Mucosa of descending colon (tissue), 3 donors: ENCODE results near the gene CCDC40. TPM values are rescaled to one million over a fixed set of nuclear protein-coding genes. Genes with fewer than 3 reads are reported as not detected.

Experiments
- ATAC-seq: fragments of 200-7000 bp; cut with Tn5 transposase; one replicate; pipeline ENCODE4 v1.9.1; 2020; ENCODE audit warnings: mild to moderate bottlenecking, moderate library complexity
- DNase-seq, 3 donors: peaks; one replicate each; pipeline ENCODE4 v3.0.0-alpha.2; 2020
- H3K36me3 ChIP-seq: fragments of 200-600 bp; one replicate; pipeline ENCODE4 v1.8.0; 2021; ENCODE audit warnings: low read depth, mild to moderate bottlenecking
- H3K4me1 ChIP-seq: fragments of 200-600 bp; one replicate; pipeline ENCODE4 v1.8.0; 2021; ENCODE audit warnings: low read depth, mild to moderate bottlenecking
- H3K4me3 ChIP-seq: fragments of 200-600 bp; one replicate; pipeline ENCODE4 v1.8.0; 2021; ENCODE audit warnings: mild to moderate bottlenecking
- H3K9me3 ChIP-seq: fragments of 200-600 bp; one replicate; pipeline ENCODE4 v1.8.0; 2021; ENCODE audit warnings: mild to moderate bottlenecking
- CTCF ChIP-seq: fragments of 200-600 bp; IDR thresholded peaks from one replicate; pipeline ENCODE4 v1.8.0; 2022; ENCODE audit warnings: antibody characterized with exemption, mild to moderate bottlenecking
- intact Hi-C, 2 donors: fragments of 100-400 bp; cut with DNase I in 1 of 2; cut with micrococcal nuclease in 1 of 2; formaldehyde crosslinking; loops; one replicate each; pipeline versions ENCODE4 v1.11.0 to v1.11.1; 2022; cut with DNase I, micrococcal nuclease
- total RNA-seq, 3 donors: library from RNA; stranded (reverse); fragmentation: NEBNext Ultra II Directional in 2 of 3; extraction: Animal tissue kit (Norgen Biotek cat#: 25700) in 2 of 3; gene quantifications; one replicate each; pipeline versions ENCODE4 v1.2.1 to v1.2.4, GENCODE V29; 2021 to 2023
- donor health status: DM: no; HTN: no; CAD: no; lungs with moderate emphysema.
- donor health status: DM: no; HTN: no; CAD: no.
- donor health status: DM: no; HTN: yes; CAD: no.

Gene CCDC40
- total RNA-seq, 3 donors from 2014 or later, result 2.1 to 5.9 (median 2.7) TPM

DNA sequence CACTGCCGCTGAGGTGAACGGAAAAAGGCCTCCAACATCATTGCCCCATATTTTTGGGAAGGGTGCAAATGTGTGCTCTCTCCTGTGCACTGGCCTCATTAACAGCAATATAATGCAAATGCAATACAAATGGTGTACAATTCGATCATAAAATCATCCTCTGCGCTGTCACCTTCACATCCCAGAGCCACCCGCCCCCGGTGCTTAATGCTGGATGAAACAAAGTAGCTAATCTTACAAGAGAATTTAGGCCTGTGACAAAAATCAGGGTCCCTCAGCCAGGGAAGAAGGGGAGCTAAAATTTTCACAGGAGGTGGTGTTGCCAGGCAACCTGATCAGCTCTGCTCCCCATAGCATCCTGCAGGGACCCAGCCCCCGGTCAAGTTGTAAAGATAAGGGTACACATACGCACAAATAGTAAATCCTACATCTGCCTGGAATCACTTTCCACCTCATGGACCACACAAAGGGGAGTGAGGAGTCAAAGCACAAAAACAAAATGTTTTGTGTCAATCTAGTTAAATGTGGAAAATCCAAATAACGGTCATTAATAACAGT is 3.7 kb upstream of the CCDC40 start:
- H3K4me3 ChIP-seq, result no peak overlapping the region
- H3K36me3 ChIP-seq, result no peaks in the 10 kb centered on the region
- no peak for TF ChIP-seq CTCF
- no peaks in the 10 kb centered on the region for H3K9me3 ChIP-seq
- peak in 1 of 3 donors; percentile 14 for DNase-seq
- intact Hi-C loops, result no loop called here
- ATAC-seq, result no peak
- peaks cover 17% of the 10 kb centered on the region for H3K4me1 ChIP-seq

GRCh38 chr17:80033840-80034239 is 2.6 kb upstream of the CCDC40 start:
- ATAC-seq, result no peak
- no peak for DNase-seq
- no peaks in the 10 kb centered on the region for H3K36me3 ChIP-seq
- H3K9me3 ChIP-seq, result no peaks in the 10 kb centered on the region
- H3K4me3 ChIP-seq, result no peak overlapping the region
- no peak for TF ChIP-seq CTCF
- intact Hi-C loops, result no loop called here
- H3K4me1 ChIP-seq, result peaks cover 17% of the 10 kb centered on the region

DNA sequence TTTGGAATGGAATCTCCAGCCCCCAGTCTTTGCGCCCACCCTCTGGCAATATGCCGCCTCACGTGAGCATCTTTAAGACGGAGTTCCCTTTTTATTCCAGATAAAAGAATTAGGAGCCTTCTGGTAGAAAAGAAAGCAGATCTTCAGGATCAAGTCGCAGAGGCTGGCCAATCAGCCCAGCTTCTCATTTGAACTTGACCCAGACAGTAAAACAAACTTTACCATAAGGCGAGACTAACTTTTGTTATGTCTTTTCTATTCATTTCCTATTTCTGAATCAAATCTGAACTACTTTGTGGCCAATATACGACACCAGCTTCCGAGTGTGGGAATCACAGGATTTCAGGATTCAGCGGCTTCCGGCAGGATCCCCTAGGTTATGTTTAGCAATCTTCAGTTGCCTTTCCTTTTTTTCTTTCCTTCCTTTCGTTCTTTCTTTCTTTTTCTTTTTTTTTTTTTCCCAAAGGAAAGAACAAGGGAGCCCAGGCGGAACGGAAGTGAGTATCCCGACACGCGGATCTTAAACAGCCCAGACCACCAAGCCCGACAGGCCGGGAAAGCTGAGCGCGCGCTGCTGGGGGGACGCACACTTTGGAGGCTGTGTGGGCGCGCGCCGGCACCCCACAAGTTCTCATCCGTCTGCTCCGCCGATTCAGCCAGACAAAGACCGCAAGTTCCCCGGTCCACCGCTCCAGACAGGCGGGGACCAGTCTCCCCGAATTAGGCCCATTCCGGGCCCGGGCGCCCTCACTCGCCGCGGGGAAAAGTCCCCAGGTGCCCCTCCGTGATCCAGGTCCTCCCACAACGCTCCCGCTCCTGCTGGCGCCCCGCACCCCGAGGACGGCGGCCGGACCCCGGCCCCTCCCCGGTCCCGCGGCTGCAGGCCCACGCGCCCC is 1.4 kb upstream of the CCDC40 start:
- ATAC-seq, result no peak
- Histone ChIP-seq H3K4me3 (peak overlapping the region; percentile 61), H3K9me3 (no peaks in the 10 kb centered on the region), H3K36me3 (no peaks in the 10 kb centered on the region), H3K4me1 (peaks cover 17% of the 10 kb centered on the region)
- intact Hi-C loops, result no loop called here
- DNase-seq, result peak in 2 of 3 donors; percentile 46 to 70
- no peak for TF ChIP-seq CTCF

DNA sequence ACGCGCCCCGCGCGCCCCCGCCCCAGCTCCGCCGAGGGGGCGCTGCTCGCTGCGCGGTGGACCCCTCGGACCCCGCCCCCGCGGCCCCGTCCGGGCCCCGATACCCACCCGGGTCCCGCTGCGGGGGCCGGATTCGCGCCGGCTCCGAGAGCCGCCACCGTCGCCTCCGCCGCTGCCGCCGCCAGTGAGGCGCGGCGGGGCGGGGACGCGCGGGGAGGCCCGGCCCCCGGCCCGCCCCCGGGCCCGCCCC is 830 bp upstream of the CCDC40 start, which contains the start of gene TBC1D16:
Gene TBC1D16, minus strand, starts transcription at position 186 of the 250 bp plus-strand sequence. CDS start 22,325 bp downstream, outside the sequence.
- no peak for TF ChIP-seq CTCF
- Histone ChIP-seq H3K4me3 (peak within 1 kb of the TSS; percentile 61), H3K36me3 (no peaks in the 10 kb centered on the region), H3K9me3 (no peaks in the 10 kb centered on the region), H3K4me1 (peaks cover 11% of the 10 kb centered on the region)
- no peak for ATAC-seq
- intact Hi-C loops, result no loop called here
- no peak for DNase-seq

DNA sequence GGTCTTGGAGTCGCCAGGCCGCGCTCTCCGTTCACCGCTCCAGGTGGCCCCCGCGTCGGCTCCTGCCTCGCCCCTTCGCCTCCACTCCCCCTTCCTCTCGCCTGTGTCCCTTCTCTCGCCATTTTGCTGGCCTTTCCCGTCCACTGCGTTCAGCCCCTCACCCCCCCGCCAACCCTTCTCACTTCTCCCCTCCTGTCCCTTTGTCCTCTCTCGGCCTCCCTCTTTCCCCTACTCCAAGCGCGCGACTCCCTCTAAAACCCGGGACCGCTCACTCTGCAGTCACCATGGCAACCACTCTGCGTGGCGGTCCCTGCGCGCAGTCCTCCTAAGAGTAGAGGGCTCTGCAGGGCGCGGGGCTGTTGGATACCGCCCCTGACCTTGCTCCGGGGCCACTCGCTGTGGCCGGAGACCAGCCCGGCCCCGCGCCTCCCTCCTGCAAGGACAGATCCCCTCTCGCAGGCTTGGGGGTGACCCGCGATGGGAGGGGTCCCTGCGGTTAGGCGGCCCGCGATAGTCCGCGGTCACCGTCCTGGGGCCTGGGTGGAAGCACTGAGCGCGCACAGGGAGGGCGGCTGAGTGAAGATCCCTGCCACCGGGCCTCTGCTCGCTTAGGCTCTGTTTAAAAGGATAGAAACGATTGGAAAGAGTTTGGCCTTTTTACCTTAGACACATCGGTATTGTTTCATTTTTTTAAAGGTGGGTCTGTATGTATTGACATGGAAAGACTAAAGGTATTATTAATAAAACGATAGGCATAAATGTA is 454 bp downstream of the CCDC40 start:
- Histone ChIP-seq H3K4me1 (peaks cover 6% of the 10 kb centered on the region), H3K36me3 (no peaks in the 10 kb centered on the region), H3K4me3 (peak overlapping the region; percentile 61), H3K9me3 (no peaks in the 10 kb centered on the region)
- ATAC-seq (peak; percentile 13), DNase-seq (peak in 2 of 3 donors; percentile 38 to 54)
- intact Hi-C loops, result no loop called here
- TF ChIP-seq CTCF, result no peak
